H9 (cell line): ENCODE data around the gene NEDD4L. TPM values are rescaled to one million over a fixed set of nuclear protein-coding genes. Genes with fewer than 3 reads are reported as not detected.

ENCODE experiments used
- DNase-seq: peaks from one replicate; pipeline ENCODE4 v3.0.0-alpha.2; 2017
- H2AFZ ChIP-seq: one replicate; pipeline ENCODE4 v1.6.1; 2013; ENCODE audit warnings: mild to moderate bottlenecking, low read length, control low read depth, moderate library complexity
- H2AK5ac ChIP-seq: 2 replicates; pipeline ENCODE4 v1.6.1; 2013; ENCODE audit warnings: low read length, control low read depth, mixed read lengths; ENCODE audit not compliant: insufficient read length
- H2BK120ac ChIP-seq: one replicate; pipeline ENCODE4 v1.6.1; 2013; ENCODE audit warnings: low read depth, mild to moderate bottlenecking, low read length, control low read depth, inconsistent platforms; ENCODE audit not compliant: poor library complexity, severe bottlenecking
- H2BK12ac ChIP-seq: 2 replicates; pipeline ENCODE4 v1.6.1; 2013; ENCODE audit warnings: low read length, control low read depth, mixed read lengths, low read depth; ENCODE audit not compliant: insufficient read length
- H2BK15ac ChIP-seq: 2 replicates; pipeline ENCODE4 v1.6.1; 2013; ENCODE audit warnings: low read depth, low read length, control low read depth
- H2BK20ac ChIP-seq: one replicate; pipeline ENCODE4 v1.6.1; 2013; ENCODE audit warnings: low read depth, mild to moderate bottlenecking, low read length, control low read depth, inconsistent platforms; ENCODE audit not compliant: poor library complexity, severe bottlenecking
- H2BK5ac ChIP-seq: 2 replicates; pipeline ENCODE4 v1.6.1; 2013; ENCODE audit warnings: low read length, control low read depth, mixed read lengths; ENCODE audit not compliant: insufficient read length
- H3K14ac ChIP-seq: 2 replicates; pipeline ENCODE4 v1.6.1; 2013; ENCODE audit warnings: low read length, control low read depth; ENCODE audit not compliant: insufficient read depth
- H3K18ac ChIP-seq: 2 replicates; pipeline ENCODE4 v1.6.1; 2013; ENCODE audit warnings: low read depth, mild to moderate bottlenecking, mixed read lengths, low read length, control low read depth; ENCODE audit not compliant: insufficient read length
- H3K23ac ChIP-seq: 2 replicates; pipeline ENCODE4 v1.6.1; 2013; ENCODE audit warnings: low read length, control low read depth, mixed read lengths, low read depth; ENCODE audit not compliant: insufficient read length
- H3K23me2 ChIP-seq: 2 replicates; pipeline ENCODE4 v1.6.1; 2013; ENCODE audit warnings: low read depth, mild to moderate bottlenecking, mixed read lengths, low read length, control low read depth; ENCODE audit not compliant: insufficient read length, poor library complexity, severe bottlenecking
- H3K27ac ChIP-seq: 2 replicates; pipeline ENCODE4 v1.5.1; 2013; ENCODE audit warnings: low read length, control low read depth, mixed read lengths, low read depth; ENCODE audit not compliant: insufficient read length
- H3K27me3 ChIP-seq: 2 replicates; pipeline ENCODE4 v1.6.1; 2013; ENCODE audit warnings: low read length, control low read depth, inconsistent platforms; ENCODE audit not compliant: insufficient read depth
- H3K4ac ChIP-seq: 2 replicates; pipeline ENCODE4 v1.6.1; 2013; ENCODE audit warnings: low read depth, mild to moderate bottlenecking, control low read depth, inconsistent platforms, low read length, moderate library complexity
- H3K4me1 ChIP-seq: 2 replicates; pipeline ENCODE4 v1.6.1; 2013; ENCODE audit warnings: low read length, control low read depth, inconsistent platforms; ENCODE audit not compliant: insufficient read depth
- H3K4me2 ChIP-seq: 2 replicates; pipeline ENCODE4 v1.6.1; 2013; ENCODE audit warnings: low read length, control low read depth, mixed read lengths; ENCODE audit not compliant: insufficient read length, insufficient read depth
- H3K56ac ChIP-seq: 2 replicates; pipeline ENCODE4 v1.6.1; 2013; ENCODE audit warnings: low read depth, mild to moderate bottlenecking, mixed read lengths, low read length, control low read depth; ENCODE audit not compliant: insufficient read length
- H3K79me1 ChIP-seq: 2 replicates; pipeline ENCODE4 v1.6.1; 2013; ENCODE audit warnings: low read depth, mild to moderate bottlenecking, moderate library complexity, low read length, control low read depth, inconsistent platforms; ENCODE audit not compliant: insufficient read depth, poor library complexity, severe bottlenecking
- H3K79me2 ChIP-seq: 2 replicates; pipeline ENCODE4 v1.6.1; 2013; ENCODE audit warnings: low read length, control low read depth, inconsistent platforms; ENCODE audit not compliant: insufficient read depth
- H3K9ac ChIP-seq: 2 replicates; pipeline ENCODE4 v1.6.1; 2013; ENCODE audit warnings: low read length, control low read depth, mixed read lengths; ENCODE audit not compliant: insufficient read length; ENCODE audit errors: extremely low read depth
- H3K9me3 ChIP-seq: one replicate; pipeline ENCODE4 v1.6.1; 2013; ENCODE audit warnings: low read depth, low read length, inconsistent platforms; ENCODE audit not compliant: control insufficient read depth
- H3T11ph ChIP-seq: one replicate; pipeline ENCODE4 v1.6.1; 2013; ENCODE audit warnings: mild to moderate bottlenecking, low read length, control low read depth, inconsistent platforms
- H4K20me1 ChIP-seq: one replicate; pipeline ENCODE4 v1.6.1; 2013; ENCODE audit not compliant: control insufficient read depth, insufficient read length, insufficient read depth
- H4K5ac ChIP-seq: 2 replicates; pipeline ENCODE4 v1.6.1; 2013; ENCODE audit warnings: low read depth, mild to moderate bottlenecking, mixed read lengths, low read length, control low read depth; ENCODE audit not compliant: insufficient read length
- H4K8ac ChIP-seq: replicated peaks from 2 replicates; pipeline ENCODE4 v1.6.1; 2013; ENCODE audit warnings: low read length, control low read depth, mixed read lengths, low read depth; ENCODE audit not compliant: insufficient read length
- H4K91ac ChIP-seq: 2 replicates; pipeline ENCODE4 v1.6.1; 2013; ENCODE audit warnings: low read depth, mild to moderate bottlenecking, moderate library complexity, mixed read lengths, low read length, control low read depth; ENCODE audit not compliant: insufficient read length
- H3K27ac Mint-ChIP-seq, 3 experiments: 2 replicates in 2 of 3; 3 replicates in 1 of 3; pipeline ENCODE4 v1.8.0; 2020 to 2021; ENCODE audit warnings: mixed read lengths in 3 of 3, mild to moderate bottlenecking in 1 of 3, moderate library complexity in 1 of 3
- H3K27me3 Mint-ChIP-seq: 2 replicates; pipeline ENCODE4 v1.8.0; 2021; ENCODE audit warnings: low read depth, mild to moderate bottlenecking, moderate library complexity, mixed read lengths
- H3K36me3 Mint-ChIP-seq, 3 experiments: 2 replicates in 2 of 3; 3 replicates in 1 of 3; pipeline ENCODE4 v1.8.0; 2020 to 2021; ENCODE audit warnings: low read depth in 3 of 3, mixed read lengths in 3 of 3; ENCODE audit not compliant: insufficient read depth in 1 of 3
- H3K4me1 Mint-ChIP-seq, 2 experiments: 2 replicates each; pipeline ENCODE4 v1.8.0; 2020; ENCODE audit warnings: mixed read lengths in 2 of 2
- H3K4me3 Mint-ChIP-seq, 2 experiments: 2 replicates in 1 of 2; 3 replicates in 1 of 2; pipeline ENCODE4 v1.8.0; 2020 to 2021; ENCODE audit warnings: mild to moderate bottlenecking in 2 of 2, mixed read lengths in 2 of 2, moderate library complexity in 1 of 2
- H3K9me3 Mint-ChIP-seq, 2 experiments: 2 replicates in 1 of 2; 3 replicates in 1 of 2; pipeline ENCODE4 v1.8.0; 2020; ENCODE audit warnings: mild to moderate bottlenecking in 2 of 2, mixed read lengths in 2 of 2, moderate library complexity in 1 of 2
- CTCF ChIP-seq: fragments of 200-600 bp; sonication (generic); conservative IDR thresholded peaks from 3 replicates; pipeline ENCODE4 v1.8.0; 2021; ENCODE audit warnings: antibody characterized with exemption, mild to moderate bottlenecking
- WGBS: extraction: QIAGEN DNeasy Blood & Tissue Kit; methylation state at CpG from one replicate; pipeline ENCODE4 v1.1.7; 2013; ENCODE audit warnings: missing lambda C conversion rate, low lambda C conversion rate, mixed read lengths; ENCODE audit not compliant: insufficient read length; ENCODE audit errors: extremely low coverage; 5-methylcytosine and 5-hydroxymethylcytosine counted together
- total RNA-seq: library from RNA; stranded (reverse); gene quantifications from 2 replicates; pipeline ENCODE4 v1.2.1, GENCODE V29; 2021

NEDD4L gene
- total RNA-seq, 1 experiment from 2014 or later: 76.3 TPM

DNA sequence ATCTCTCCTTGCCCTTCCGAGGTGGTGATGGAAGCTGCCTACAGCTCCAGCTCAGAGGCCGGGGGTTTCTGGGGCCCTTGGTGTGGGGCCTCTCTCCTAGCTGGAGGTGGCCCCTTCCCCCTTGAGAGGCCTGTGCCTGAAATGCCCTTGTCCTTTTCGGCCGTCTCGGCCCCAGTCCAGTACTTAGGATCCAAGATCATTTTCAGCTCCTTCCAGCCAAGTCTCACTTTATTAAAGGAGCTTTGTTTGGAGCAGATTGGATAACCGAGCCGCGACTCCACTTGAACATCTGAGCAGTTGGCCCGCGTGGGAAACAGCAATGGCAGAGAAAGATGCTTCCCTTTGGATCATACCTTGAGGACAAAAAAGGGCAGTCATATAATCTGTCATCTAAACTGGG is 125.0 kb downstream of the NEDD4L start:
- no peak overlapping the region for H3K18ac ChIP-seq
- no peak overlapping the region for H2AFZ ChIP-seq
- H3K79me2 ChIP-seq: peaks cover 2% of the 10 kb centered on the region; the same call in 1 of the 2 replicates
- no CpG with 5 or more reads among the region's 10 CpGs for WGBS
- Mint-ChIP-seq H3K27me3 (no peaks in the 10 kb centered on the region), H3K36me3 (peaks cover 0 to 13% (median 8%) of the 10 kb centered on the region in 3 experiments; a peak in 5 of 7 replicates), H3K9me3 (no peaks in the 10 kb centered on the region), H3K4me1 (peaks cover 10 to 14% of the 10 kb centered on the region in 2 experiments), H3K4me3 (no peak overlapping the region; a peak in 1 of 5 replicates), H3K27ac (no peak overlapping the region; a peak in 1 of 7 replicates)
- no peak overlapping the region for H3K4me2 ChIP-seq
- no peak overlapping the region for H3K23ac ChIP-seq
- H3K4me1 ChIP-seq: no peaks in the 10 kb centered on the region
- H4K8ac ChIP-seq: no peak overlapping the region
- H3K23me2 ChIP-seq: no peaks in the 10 kb centered on the region
- H3K14ac ChIP-seq: no peak overlapping the region
- H3K79me1 ChIP-seq: no peaks in the 10 kb centered on the region
- no peak for TF ChIP-seq CTCF
- H4K91ac ChIP-seq: no peak overlapping the region
- H3K27ac ChIP-seq: no peak overlapping the region
- no peak overlapping the region for H2AK5ac ChIP-seq
- H3K56ac ChIP-seq: no peak overlapping the region
- no peaks in the 10 kb centered on the region for H3K27me3 ChIP-seq
- no peak overlapping the region for H3K9ac ChIP-seq
- H4K20me1 ChIP-seq: no peaks in the 10 kb centered on the region
- no peak overlapping the region for H4K5ac ChIP-seq
- H2BK20ac ChIP-seq: no peak overlapping the region
- no peak overlapping the region for H3T11ph ChIP-seq
- DNase-seq: no peak
- H2BK15ac ChIP-seq: no peak overlapping the region
- H3K4ac ChIP-seq: no peak overlapping the region
- H2BK12ac ChIP-seq: no peak overlapping the region
- no peak overlapping the region for H2BK5ac ChIP-seq
- H2BK120ac ChIP-seq: no peak overlapping the region
- H3K9me3 ChIP-seq: no peaks in the 10 kb centered on the region
